NCI-H345 treated with DMSO at 0.1 percent for 48 hours (cell line): Measurements from ENCODE around the gene DCLK1.
A peak's percentile ranks its signal among the peaks of the same experiment; 100 is the strongest.

Source experiments
- DNase-seq: peaks from one replicate; lab custom pipeline; 2025; ENCODE audit not compliant: unreplicated experiment; lab: John Stamatoyannopoulos, UW

DCLK1 gene

DNA sequence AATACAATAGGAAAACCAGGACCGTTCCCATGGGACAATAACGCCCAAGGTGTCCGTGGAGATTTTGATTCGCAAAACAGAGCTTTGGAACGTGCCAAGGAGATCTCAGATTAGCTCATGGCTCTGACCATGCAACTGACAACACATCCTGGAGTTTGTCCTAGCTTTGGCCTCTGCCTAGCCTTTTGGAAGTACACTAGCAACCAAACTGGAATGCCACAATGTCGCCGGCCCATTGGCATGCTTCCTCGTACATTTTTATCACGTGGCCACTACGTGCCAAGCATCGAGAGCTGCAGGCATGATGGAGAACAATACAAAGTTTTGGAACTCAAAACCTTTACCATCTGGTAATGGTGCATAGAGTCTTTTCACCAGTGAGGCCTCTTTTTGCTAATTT is 256.5 kb downstream of the DCLK1 start:
- no peak for DNase-seq

DNA sequence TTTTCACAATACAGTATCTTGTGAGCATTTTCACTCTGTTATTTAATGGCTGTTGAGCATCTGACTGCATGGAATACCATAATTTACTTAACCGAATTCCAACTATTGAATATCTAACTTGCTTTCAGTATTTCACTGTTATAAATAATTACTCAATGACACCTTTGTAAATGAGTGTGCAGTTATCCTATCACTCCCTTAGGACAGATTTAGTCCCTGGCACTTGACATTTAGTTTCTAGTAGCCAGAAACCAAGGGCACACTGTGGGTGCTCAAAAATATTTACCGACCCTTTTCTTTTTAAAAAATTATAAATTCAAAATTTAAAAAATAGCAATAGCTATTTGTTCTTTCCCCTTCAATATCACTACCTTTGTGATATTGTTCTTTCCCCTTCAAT is 258.8 kb downstream of the DCLK1 start:
- no peak for DNase-seq

DNA sequence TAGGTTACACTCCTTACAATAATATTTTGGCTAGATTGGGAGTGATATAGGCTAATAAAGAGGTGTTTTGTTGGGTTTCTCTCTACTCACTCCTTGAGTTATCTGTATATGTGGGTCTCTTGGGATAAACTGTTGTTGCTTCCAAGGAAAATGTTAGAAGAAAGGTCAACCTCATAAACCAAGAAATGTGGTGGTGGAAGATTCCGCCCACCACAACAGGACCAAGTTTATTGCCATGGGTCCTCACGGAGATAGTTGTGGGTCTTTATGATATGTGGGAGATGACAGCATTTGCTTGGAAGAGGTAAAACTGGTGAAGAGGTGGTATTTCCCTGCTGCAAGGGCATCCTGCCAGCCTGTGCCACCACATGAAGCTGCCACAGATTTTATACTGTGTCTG is 259.6 kb downstream of the DCLK1 start:
- no peak for DNase-seq

DNA sequence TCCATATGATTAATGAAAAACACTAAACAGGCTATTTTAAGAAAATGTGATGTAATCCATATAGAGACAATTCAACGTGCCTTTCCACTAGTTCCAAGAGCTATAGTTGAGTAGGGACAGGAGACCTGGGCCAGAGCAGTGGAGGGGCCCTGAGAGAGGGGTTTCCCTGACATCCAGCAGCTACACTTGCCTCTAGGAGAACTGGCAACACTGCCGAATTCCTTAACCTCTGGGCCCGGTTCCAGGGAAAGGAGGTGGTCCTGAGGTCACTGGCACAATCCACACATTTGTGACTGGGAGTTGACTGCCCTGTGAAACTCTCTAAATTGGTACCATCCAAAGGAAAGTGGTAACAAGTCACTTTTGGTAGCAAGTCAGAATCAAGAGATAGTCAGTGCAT is 264.4 kb downstream of the DCLK1 start:
- no peak for DNase-seq

DNA sequence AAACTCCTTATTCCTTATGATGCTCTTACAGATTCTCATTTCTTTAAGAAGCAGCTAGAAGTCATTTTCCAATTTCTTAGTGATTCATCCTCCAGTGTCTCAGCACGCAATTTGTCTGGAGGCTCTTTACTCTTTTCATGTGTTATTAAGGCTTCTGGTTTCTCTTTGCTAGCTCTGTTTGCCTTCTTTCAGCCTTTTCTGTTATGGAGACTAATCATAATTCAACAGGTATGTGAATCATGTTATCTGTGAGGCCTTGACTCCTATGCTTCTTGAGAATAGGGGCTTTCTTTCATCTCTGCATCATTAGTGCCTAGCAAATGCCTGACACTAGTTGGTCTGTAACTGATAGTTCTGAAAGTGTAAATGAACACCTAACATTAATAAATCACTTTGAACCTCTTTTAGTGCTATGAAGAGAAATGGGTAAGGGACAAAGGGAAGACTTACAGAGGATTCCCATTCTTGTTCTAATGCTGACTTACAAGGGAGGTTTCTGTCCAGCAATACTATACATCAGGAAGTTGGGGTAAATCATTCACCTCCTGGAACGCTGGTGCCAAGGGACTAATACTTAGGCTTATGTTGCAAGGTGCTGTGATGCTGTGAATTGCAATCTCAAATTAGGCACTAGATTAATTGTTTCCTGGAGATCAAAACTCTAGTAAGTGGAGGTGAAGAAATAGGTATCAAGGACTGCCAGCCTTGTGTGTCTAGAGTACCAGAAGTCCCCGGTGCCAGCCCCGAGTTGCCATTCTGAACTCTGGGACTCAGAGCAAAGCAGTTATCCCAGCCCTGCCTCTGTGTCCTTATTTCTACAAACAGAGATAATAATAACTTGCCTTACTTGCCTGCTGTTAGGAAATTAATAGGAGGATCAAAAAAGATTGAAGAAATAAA is 265.6 kb downstream of the DCLK1 start:
- DNase-seq = no peak

DNA sequence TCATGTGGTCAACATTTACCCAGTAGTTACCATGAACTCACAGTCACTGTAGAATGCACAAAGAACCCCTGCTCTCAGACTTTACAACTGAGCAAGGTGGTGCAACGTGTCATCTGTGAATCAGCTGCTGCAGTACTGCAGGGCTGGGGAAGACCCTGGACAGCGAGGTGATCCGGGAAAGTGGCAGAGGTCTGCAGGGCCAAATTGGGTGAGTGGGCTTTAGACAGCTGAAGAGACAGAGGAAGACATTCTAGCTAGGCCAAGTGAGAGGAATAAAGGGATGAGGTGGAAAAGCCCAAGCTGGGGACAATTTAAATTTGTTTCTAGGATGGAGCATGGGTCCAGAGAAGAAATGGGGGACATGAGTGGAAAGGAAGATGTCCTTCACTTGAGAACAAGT is 270.5 kb downstream of the DCLK1 start:
- DNase-seq = no peak

DNA sequence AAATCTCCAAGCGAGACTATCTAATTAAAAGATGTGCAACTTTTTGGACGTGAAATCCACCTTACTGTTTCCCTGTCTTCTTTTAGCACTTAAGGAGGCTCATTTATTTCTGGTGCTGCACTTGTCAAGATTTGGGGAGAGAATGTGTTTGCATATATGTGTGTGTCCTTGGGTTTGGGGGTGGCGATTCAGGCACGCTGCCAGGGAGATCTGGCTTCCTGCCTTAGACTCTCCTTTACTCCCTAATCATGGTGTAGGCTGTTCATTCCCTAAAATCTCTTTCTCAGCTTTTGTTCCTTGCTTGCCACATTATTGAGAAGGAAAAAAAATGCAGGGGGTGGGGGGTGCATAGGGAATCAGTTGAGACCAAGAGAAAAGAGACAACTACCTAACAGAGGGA is 271.2 kb downstream of the DCLK1 start:
- no peak for DNase-seq

DNA sequence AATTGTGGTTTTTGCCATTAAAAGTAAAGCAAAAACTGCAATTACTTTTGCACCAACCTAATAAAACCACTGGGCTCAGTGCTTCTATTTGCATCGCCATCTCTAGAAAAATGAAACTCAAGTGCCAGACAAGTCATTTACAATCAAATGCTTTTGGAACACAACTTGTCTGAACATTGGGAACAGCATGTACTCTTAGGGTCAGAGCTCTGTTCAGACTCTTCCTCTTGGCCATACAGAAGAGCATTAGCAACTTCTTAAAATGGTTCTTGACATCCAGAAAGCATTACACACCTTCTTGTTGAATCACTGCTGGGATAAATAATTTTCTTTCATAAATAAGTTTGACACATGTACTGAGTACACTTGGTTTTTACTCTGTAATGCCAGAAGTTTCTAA is 272.5 kb downstream of the DCLK1 start:
- no peak for DNase-seq

DNA sequence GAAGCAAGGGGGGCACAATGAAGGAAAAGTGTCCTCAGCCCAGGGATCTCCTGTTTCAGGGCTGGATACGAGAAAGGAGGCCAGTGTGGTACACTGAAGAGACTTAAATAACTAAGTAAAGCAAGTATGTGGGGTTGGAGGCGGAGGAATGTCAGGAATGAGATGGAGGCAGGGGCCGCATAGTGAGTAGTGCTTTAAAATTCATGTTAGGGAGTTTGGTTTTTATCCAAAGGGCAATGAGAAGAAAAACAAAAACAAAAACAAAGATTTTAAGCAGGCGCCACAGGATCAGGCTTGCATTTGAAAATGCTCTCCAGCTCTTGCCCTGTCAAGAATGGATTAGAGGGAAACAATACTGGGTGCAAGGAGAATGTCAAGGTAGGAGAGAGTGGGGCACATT is 273.4 kb downstream of the DCLK1 start:
- DNase-seq = peak; percentile 95

DNA sequence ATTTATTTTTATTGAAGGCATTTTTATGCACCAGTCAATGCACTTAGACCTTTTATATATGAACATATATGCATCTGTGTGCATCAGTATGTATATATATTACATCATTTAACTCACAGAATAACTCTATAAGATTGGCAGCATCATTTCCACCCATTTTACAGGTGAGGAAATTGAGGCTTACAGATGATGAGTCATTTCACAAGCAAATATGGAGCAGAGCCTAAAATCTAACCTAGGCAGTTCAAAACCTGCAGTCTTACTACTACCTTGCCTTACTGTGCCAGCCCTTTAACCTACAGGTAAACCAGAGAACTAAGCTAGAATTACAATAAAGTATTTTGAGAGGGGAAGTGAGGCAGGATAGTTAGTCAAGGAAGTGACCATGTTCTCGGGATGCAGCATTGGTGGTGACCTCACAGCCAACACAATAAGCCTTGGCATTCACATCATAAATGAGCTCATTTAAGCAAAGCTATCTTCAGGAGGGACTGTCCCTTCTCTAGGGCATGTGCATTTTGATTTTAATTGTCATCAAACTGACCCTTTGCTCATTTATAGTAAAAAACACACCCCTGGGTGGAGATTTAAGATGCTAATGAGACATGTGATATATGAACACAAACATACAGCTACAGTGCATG is 274.3 kb downstream of the DCLK1 start:
- DNase-seq = no peak

DNA sequence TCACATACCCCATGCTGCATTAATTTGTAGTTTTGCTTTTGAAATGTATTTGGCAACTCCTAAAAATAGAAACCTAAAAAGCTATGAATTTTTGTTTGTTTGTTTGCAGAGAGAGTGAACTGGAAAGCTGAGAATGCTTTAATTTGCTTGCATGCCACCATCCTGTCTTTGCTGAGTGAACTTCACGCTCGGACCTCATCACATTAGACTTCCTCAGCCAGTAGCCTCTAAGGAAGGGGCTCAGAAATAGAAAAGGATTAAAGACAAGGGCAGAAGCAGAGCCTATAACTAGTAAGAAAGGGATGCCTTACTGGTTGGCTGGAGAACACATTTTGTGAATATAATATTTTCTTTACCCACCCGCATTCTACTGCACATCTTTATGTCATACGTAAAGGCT is 275.1 kb downstream of the DCLK1 start:
- no peak for DNase-seq

DNA sequence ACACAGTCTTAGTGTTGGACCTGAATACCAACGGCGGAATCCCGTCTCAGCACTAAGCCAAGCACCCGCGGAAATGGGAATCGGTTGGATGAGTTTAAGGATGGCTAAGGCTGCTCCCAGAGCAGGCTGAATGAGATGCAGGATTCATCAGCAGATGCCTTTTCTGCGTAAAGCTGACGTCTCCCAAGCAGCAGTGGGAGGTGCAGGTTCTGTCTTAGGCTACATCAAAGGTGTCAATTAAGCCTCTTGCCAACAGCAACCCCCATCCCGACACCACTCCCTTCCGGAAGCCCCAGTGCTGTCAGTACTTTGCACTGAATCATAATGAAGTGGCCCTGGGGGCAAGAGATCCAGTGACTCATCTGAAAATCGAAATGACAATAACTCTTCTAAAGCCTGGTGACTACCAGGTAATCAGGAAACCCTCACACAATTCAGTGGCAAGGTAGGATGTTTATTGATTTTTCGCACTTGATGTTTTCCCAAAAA is 275.6 kb downstream of the DCLK1 start:
- peak; percentile 65 for DNase-seq

DNA sequence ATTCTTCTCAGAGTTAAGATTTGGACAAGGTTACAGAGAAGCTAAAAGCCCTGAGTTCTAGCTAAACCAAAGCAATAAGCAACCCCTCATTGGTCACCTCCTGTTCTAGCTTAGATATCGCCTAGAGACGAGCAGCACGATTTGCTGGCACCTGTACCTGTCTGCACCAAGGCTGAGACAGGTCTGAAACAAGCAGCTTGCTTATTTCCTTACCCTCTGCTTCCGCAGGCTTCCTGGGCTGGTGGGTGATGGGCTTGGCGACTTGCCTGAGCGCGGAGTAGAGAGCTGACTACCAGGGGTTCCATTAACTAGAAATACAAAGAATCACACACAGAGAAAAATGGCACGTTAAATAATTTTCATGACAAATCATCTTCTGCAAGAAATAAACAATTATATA is 276.9 kb downstream of the DCLK1 start:
- no peak for DNase-seq

DNA sequence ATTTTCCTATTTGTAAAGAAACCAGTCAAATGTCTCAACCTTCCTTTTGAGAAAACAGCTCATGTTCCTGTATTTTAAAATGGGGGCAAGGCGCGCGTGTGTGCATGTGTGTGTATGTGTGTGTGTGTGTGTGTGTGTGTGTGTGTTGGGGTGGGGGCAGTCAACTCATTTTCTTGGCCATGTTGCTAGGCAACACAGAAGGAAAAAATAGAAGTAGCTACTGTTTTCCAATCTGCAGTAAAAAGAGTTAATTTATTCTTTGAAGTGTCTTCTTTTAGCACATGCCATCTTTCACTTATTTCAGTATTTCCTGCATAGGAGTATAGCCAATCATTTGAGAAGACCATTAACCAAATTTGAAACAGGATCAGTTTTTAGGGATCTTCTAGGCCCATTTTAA is 279.3 kb downstream of the DCLK1 start:
- DNase-seq = no peak

DNA sequence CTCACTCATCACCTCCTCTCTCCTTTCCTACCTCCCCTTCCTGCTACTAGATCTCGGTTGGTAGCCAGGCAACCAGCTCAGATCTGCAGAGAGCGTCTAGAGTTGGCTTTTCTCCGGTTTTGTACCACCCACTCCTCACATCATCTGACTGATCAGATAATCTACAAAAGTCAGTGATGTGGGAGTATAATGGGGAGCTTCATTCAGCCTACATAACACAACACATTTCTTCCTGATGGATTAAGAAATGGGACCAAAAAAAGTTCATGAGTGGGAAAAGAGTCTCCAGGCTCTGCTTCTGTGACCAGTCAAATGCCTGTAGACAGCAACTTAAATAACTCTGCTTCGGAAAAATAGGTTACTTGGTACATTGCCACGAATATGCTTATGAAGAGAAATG is 279.8 kb downstream of the DCLK1 start:
- no peak for DNase-seq

DNA sequence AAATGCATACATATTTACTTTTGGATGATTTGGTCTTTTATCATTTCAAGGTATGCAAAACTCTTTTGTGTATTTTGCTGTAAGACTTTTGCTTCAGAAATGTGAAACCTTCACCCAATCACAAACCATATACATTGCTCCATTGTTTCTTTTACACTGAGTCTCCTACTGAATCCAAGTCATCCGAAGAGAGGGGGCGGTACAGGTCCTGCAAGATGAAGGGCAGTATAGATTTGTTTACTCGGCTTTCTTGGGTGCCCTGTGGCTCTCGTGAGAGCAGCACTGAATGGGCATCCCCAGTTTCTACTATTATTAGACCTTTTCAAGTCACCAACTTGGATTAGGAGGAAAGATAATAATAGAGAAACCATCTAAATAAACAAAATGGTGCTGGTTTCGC is 280.6 kb downstream of the DCLK1 start:
- DNase-seq = no peak

DNA sequence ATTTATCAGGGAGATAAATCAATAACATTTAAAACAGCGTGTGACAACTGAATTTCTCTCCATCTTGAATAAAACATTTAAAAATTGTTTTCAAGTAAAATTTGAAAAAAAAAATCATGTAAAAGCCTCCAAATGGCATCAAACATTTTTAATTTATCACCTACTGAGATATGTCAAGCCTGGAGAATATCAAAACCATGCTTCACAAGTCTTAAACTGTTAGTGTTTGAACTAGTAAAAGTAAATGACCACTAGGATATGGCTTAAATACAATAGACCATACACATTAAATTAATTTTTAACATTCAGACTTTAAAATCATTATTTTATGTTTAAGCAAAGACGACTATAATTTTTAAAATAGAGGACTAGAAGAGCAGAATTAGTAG is 281.9 kb downstream of the DCLK1 start:
- no peak for DNase-seq

DNA sequence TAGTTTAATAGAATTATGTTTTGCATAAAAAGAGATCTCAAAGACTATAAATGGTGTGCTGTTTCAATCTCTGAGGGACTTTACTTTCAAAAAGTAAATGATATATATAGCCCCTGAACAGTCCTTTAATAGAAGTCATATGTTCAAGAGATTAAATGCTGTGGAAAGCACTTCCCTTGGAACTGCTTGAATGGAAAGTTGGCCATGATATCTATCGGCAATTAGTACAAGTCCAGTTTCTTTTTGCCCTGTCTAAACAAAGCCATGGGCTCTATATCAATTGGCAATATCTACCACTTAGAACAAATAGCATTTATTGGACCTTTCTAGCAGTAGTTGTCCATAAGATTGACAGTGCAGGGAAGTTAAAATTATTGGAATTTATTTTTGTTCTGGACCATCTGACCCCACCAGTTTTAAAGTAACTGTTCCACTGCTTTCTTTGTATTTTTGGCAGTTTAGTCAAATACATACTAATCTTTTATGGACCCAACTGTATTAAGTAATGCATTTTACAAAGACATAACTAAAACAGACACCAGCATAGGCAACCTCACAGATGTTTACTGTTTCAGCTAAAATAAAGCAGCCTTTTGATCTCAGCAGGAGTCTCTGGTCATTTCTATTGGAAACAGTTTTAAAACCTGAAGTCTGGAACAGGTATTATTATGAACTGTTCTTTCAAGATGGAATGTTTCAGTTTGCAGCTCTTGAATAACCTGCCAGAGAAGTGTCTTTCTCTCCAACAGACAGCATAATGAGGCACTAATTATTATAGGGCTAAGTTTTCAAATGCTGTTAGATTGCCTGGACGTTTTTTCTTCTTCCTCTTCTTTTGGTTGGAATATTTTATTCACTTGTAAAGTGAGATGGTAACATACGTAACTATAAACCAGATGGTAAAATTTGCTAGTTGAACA is 282.6 kb downstream of the DCLK1 start:
- no peak for DNase-seq

DNA sequence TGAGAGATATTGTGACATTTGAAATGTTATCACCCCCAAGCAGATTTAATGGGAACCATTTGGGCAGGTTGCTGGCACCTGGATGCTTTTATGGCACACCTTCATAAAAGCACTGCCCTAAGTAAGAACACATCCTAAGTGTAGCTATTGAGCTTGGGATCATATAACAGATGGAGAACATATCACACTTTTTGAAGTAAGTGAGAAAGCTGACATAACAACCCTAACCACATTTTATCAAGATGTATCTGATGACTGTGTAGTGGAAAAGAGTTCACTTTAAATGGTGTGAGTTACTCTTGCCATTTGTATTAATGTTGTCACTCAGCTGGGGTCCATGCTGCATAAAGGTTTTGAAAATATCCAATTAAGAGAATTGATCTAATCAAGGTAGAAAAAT is 287.9 kb downstream of the DCLK1 start:
- DNase-seq = no peak

DNA sequence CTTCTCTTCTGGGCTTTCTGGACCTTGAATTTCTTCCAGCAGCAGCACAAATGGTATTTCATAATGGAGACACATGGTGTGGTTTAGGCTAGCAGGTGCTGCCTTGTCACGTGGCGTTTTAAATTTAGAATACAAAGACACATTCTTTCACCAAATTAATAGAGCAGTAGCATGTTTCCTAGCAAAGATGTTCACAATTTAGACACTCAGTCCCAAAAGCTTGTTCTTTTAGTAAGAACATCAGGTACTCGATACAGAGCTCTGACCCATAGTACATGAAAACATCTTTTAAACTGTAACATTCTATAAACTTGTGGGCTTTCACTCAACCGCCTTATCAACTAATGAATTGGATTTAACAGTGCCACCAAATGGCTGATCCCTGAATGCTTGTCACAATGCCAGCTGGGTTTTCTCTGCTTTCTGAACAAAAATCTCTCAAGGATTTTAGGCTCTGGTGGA is 290.1 kb downstream of the DCLK1 start:
- DNase-seq = no peak

DNA sequence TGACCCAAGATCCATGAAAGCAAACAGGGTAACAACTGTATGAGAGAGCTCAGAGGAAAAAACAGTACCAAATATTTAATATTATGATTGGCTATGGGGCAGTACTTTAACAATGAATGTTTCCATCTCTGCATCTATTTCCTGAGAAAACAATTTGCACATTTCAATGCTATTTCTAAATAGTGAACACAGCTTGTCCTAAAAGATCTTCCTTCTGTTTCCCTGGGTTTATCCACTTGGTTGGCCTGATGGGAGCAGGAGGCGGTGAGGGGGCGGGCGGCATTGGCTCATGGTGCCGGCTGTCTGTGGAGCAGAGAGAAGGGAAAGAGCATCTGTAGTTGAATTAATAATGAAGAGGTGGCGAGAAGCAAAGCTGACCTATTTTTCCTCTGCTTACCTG is 291.4 kb downstream of the DCLK1 start:
- DNase-seq = no peak
